Hepatocyte (in vitro differentiated cells): Measurements from ENCODE around the gene STMN1. TPM values are rescaled to one million over a fixed set of nuclear protein-coding genes. Genes with fewer than 3 reads are reported as not detected.
A peak's percentile ranks its signal among the peaks of the same experiment; 100 is the strongest.

Experiments
- DNase-seq: peaks from one replicate; pipeline ENCODE4 v3.0.0-alpha.2; 2016; ENCODE audit warnings: low spot score
- H2AFZ ChIP-seq: fragments of 200-600 bp; sonication (generic); 2 replicates; pipeline ENCODE4 v1.6.0; 2016; ENCODE audit warnings: antibody characterized with exemption, mild to moderate bottlenecking
- H3K27ac ChIP-seq: fragments of 200-600 bp; sonication (generic); 2 replicates; pipeline ENCODE4 v1.5.1; 2016; ENCODE audit warnings: mild to moderate bottlenecking
- H3K27me3 ChIP-seq: fragments of 200-600 bp; sonication (generic); 2 replicates; pipeline ENCODE4 v1.6.1; 2016
- H3K36me3 ChIP-seq: fragments of 200-600 bp; sonication (generic); replicated peaks from 2 replicates; pipeline ENCODE4 v1.5.1; 2016; ENCODE audit warnings: low read depth; ENCODE audit not compliant: insufficient read depth
- H3K4me1 ChIP-seq: fragments of 200-600 bp; sonication (generic); 2 replicates; pipeline ENCODE4 v1.5.1; 2016; ENCODE audit warnings: mild to moderate bottlenecking, moderate library complexity; ENCODE audit not compliant: insufficient read depth
- H3K4me2 ChIP-seq: fragments of 200-600 bp; sonication (generic); 2 replicates; pipeline ENCODE4 v1.6.0; 2016
- H3K4me3 ChIP-seq: fragments of 200-600 bp; sonication (generic); 2 replicates; pipeline ENCODE4 v1.5.1; 2016; ENCODE audit warnings: mild to moderate bottlenecking
- H3K79me2 ChIP-seq: fragments of 200-600 bp; sonication (generic); 2 replicates; pipeline ENCODE4 v1.6.0; 2017; ENCODE audit warnings: mild to moderate bottlenecking
- H3K9me2 ChIP-seq: fragments of 200-600 bp; sonication (generic); replicated peaks from 2 replicates; pipeline ENCODE4 v1.6.0; 2017; ENCODE audit warnings: mild to moderate bottlenecking; ENCODE audit not compliant: insufficient read depth
- H3K9me3 ChIP-seq: fragments of 200-600 bp; sonication (generic); 2 replicates; pipeline ENCODE4 v1.5.1; 2016; ENCODE audit warnings: low read depth, mild to moderate bottlenecking
- H4K20me1 ChIP-seq: fragments of 200-600 bp; sonication (generic); 2 replicates; pipeline ENCODE4 v1.6.0; 2016; ENCODE audit warnings: mild to moderate bottlenecking; ENCODE audit not compliant: insufficient read depth, poor library complexity, severe bottlenecking
- EZH2 ChIP-seq: fragments of 200-600 bp; sonication (generic); IDR thresholded peaks from 2 replicates; pipeline ENCODE4 v1.6.1; 2016; ENCODE audit warnings: antibody characterized with exemption, mild to moderate bottlenecking, borderline replicate concordance
- EZH2phosphoT487 ChIP-seq: fragments of 200-600 bp; sonication (generic); IDR thresholded peaks from one replicate; pipeline ENCODE4 v1.6.1; 2018; ENCODE audit warnings: antibody characterized with exemption, mild to moderate bottlenecking, low read depth, moderate library complexity; ENCODE audit not compliant: unreplicated experiment, severe bottlenecking
- WGBS: methylation state at CpG from one replicate; pipeline ENCODE4 v1.1.6; 2016; ENCODE audit warnings: low lambda C conversion rate; ENCODE audit errors: missing lambda C conversion rate; 5-methylcytosine and 5-hydroxymethylcytosine counted together
- polyA plus RNA-seq: library from polyadenylated mRNA; unstranded; fragments of >200 nt; fragmentation: Nextera tagmentation; extraction: Ambion mirVana; gene quantifications from 2 replicates; pipeline ENCODE4 v1.2.1, GENCODE V29; 2016
- total RNA-seq: library from RNA; depleted of rRNA; stranded (reverse); fragments of >200 nt; gene quantifications from 2 replicates; pipeline ENCODE4 v1.2.3, GENCODE V29; 2014
- TF ChIP-seq, protein P1 (sequence below): fragments of 200-600 bp; sonication (generic); IDR thresholded peaks from 2 replicates; pipeline ENCODE4 v1.5.1; 2016; ENCODE audit warnings: antibody characterized with exemption, mild to moderate bottlenecking; ENCODE audit not compliant: poor library complexity

STMN1 gene
- total and polyA plus RNA-seq, 2 experiments from 2014 or later = 104 to 338 TPM

DNA sequence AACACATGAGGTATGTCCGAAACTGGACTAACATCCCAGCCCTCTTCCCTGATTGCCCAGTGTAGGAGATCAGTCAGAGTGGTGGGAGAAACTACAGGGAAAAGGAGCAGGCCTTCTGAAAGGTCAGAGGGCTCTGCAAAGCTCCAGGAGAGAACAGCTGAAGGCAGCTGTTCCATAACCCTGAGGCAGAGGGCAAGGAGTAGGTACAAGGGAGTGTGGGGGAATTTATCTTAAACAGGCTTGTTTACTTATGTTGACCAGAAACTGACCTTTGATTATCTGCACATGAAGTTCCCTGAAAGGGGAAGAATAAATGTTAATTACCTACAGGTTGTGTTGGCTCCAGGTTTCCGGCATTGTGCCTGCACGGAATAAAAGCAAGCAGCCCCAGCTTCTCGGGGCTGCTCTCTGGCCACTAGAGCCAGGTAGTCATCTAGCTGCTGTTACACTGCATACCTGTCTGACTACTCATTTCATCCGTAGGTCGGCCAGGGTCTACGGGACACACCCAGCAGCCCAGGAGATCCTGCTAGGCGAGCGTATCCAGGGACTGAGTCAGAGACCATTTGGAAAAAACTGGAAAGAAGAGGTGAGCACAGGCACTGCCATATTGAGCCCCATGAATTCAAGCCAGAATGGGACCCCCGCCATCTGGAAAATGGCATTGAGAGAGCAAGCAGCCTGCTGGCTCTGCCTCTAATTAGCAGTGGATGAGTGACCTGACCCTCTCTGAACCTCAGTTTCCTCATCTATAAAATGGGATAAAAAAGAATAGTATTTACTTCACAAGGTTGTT lies 15.8 kb downstream of the STMN1 start:
- peak; percentile 89 for DNase-seq
- Histone ChIP-seq H3K9me3 (no peaks in the 10 kb centered on the region), H3K36me3 (no peaks in the 10 kb centered on the region), H3K4me3 (no peak overlapping the region), H2AFZ (no peak overlapping the region), H3K9me2 (no peaks in the 10 kb centered on the region), H3K4me2 (peak overlapping the region; percentile 67), H3K27me3 (no peaks in the 10 kb centered on the region), H3K4me1 (peaks cover 52% of the 10 kb centered on the region), H3K27ac (peak overlapping the region; percentile 97), H3K79me2 (no peaks in the 10 kb centered on the region), H4K20me1 (no peaks in the 10 kb centered on the region)
- TF ChIP-seq, protein P1, sequence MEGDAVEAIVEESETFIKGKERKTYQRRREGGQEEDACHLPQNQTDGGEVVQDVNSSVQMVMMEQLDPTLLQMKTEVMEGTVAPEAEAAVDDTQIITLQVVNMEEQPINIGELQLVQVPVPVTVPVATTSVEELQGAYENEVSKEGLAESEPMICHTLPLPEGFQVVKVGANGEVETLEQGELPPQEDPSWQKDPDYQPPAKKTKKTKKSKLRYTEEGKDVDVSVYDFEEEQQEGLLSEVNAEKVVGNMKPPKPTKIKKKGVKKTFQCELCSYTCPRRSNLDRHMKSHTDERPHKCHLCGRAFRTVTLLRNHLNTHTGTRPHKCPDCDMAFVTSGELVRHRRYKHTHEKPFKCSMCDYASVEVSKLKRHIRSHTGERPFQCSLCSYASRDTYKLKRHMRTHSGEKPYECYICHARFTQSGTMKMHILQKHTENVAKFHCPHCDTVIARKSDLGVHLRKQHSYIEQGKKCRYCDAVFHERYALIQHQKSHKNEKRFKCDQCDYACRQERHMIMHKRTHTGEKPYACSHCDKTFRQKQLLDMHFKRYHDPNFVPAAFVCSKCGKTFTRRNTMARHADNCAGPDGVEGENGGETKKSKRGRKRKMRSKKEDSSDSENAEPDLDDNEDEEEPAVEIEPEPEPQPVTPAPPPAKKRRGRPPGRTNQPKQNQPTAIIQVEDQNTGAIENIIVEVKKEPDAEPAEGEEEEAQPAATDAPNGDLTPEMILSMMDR = no peak
- 45% methylated on average over 10 of the region's 10 CpGs for WGBS

DNA sequence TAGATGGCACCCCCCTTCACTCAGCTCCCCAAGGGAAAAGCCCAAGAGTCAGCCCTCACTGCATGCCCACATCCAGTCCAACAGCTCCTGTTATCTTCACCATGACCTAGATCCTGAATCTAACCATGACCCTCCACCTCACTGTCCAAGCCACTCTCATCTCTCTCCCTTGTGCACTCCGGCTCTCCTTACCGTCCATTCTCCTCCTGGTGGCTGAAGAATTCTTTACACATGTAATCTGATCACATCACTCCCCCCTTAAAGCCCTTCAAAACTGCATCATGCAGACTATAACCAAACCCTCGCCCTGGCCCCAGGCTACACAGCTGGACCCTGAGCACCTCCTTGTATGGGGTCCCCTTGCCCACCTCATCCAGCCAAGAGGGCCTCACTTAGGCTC lies 16.7 kb downstream of the STMN1 start:
- Histone ChIP-seq H3K4me3 (no peak overlapping the region), H2AFZ (no peak overlapping the region), H3K4me2 (peak overlapping the region; percentile 22), H3K36me3 (no peaks in the 10 kb centered on the region), H3K27me3 (no peaks in the 10 kb centered on the region), H4K20me1 (no peaks in the 10 kb centered on the region), H3K9me2 (no peaks in the 10 kb centered on the region), H3K4me1 (peaks cover 52% of the 10 kb centered on the region), H3K79me2 (no peaks in the 10 kb centered on the region), H3K27ac (peak overlapping the region; percentile 97), H3K9me3 (no peaks in the 10 kb centered on the region)
- TF ChIP-seq EZH2 = no peak
- TF ChIP-seq, protein P1 = no peak
- no peak for TF ChIP-seq EZH2phosphoT487
- DNase-seq = no peak
- 43% methylated on average over 3 of the region's 3 CpGs for WGBS

DNA sequence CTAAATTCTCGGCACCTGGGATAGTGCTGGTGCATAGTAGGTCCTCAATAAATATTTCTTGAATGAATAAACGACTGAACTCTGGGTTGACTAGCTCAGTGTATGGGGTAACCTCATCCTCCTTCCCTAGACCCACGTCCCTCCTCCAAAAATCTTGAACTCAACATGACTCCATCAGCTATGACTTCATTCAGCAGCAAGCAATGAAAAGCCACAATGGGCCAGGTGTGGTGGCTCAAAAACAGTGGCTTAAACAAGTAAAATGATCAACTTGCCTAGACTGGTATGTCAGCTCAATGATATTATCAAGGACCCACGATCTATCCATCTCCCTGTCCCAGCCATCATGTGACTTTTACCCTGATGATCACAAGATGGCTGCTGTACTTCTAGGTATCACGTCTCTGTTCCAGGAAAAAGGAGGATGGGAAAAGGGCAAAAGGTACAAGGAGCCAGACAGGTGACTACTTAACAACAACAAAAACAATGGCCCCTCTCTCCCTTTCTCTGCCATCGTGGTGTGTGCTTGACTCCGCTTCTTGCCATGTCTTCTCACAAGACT lies 17.7 kb downstream of the STMN1 start:
- Histone ChIP-seq H3K4me3 (no peak overlapping the region), H3K79me2 (no peaks in the 10 kb centered on the region), H3K4me2 (no peak overlapping the region), H3K9me2 (no peaks in the 10 kb centered on the region), H4K20me1 (no peaks in the 10 kb centered on the region), H3K27ac (peak overlapping the region; percentile 97), H2AFZ (no peak overlapping the region), H3K4me1 (peaks cover 48% of the 10 kb centered on the region), H3K27me3 (no peaks in the 10 kb centered on the region), H3K9me3 (no peaks in the 10 kb centered on the region), H3K36me3 (no peaks in the 10 kb centered on the region)
- 86% methylated on average over 7 of the region's 7 CpGs for WGBS
- DNase-seq = no peak
- TF ChIP-seq, protein P1 = no peak
- TF ChIP-seq EZH2phosphoT487 (no peak), EZH2 (no peak)
